Measurements from ENCODE around the gene S100A5.

DNA sequence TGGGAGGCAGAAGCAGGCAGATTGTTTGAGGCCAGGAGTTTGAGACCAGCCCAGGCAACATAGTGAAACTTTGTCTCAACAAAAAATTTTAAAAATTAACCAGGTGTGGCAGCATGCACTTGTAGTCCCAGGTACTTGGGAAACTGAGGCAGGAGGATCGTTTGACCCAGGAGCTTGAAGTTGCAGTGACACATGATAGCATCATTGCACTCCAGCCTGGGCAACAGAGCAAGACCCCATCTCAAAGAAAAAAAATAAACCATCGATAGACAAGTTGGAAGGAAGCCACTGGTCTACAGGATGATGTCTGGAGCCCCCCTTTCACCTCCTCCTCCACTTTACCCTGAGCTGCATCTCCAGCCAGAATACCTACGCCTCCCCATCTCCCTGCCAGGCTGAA, 21.5 kb downstream of the S100A5 start:
- TF ChIP-seq, protein P1, sequence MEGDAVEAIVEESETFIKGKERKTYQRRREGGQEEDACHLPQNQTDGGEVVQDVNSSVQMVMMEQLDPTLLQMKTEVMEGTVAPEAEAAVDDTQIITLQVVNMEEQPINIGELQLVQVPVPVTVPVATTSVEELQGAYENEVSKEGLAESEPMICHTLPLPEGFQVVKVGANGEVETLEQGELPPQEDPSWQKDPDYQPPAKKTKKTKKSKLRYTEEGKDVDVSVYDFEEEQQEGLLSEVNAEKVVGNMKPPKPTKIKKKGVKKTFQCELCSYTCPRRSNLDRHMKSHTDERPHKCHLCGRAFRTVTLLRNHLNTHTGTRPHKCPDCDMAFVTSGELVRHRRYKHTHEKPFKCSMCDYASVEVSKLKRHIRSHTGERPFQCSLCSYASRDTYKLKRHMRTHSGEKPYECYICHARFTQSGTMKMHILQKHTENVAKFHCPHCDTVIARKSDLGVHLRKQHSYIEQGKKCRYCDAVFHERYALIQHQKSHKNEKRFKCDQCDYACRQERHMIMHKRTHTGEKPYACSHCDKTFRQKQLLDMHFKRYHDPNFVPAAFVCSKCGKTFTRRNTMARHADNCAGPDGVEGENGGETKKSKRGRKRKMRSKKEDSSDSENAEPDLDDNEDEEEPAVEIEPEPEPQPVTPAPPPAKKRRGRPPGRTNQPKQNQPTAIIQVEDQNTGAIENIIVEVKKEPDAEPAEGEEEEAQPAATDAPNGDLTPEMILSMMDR (IDR thresholded peaks at IDR 0.05) = no peak
- TF ChIP-seq POLR2A (IDR thresholded peaks at IDR 0.05) = no peak

All from body of pancreas (tissue), 4 donors.